Caco-2 (cell line): ENCODE data around the gene TTC28. TPM values are rescaled to one million over a fixed set of nuclear protein-coding genes. Genes with fewer than 3 reads are reported as not detected.

Experiments used
- BruUV-seq: library from RNA; stranded (reverse); fragments of 400-500 nt; replicated peaks from 2 replicates; lab custom pipeline; 2021; lab: Mats Ljungman, UMichigan
- CTCF ChIA-PET: fragments of 300-600 bp; sonication (Branson Sonifier 250); formaldehyde crosslinking; loops from one replicate; lab custom pipeline; 2022; ENCODE audit warnings: antibody characterized with exemption; lab: Charles Lee
- POLR2A ChIA-PET: fragments of 300-600 bp; sonication (Branson Sonifier 250); formaldehyde crosslinking; loops from one replicate; lab custom pipeline; 2022; ENCODE audit warnings: antibody characterized with exemption; lab: Charles Lee
- DNase-seq, 2 experiments: peaks; one replicate each; pipeline versions ENCODE4 v3.0.0 to v3.0.0-alpha.2; 2020 to 2022
- H3K27me3 ChIP-seq: replicated peaks from 2 replicates; pipeline ENCODE4 v1.6.0; 2011; ENCODE audit warnings: low read length; ENCODE audit not compliant: control insufficient read depth, insufficient read depth
- H3K36me3 ChIP-seq: 2 replicates; pipeline ENCODE4 v1.5.1; 2011; ENCODE audit warnings: low read length; ENCODE audit not compliant: control insufficient read depth, insufficient read depth
- H3K4me1 ChIP-seq: fragments of 250-450 bp; sonication (Bioruptor Pico); 2 replicates; pipeline ENCODE4 v1.5.1; 2020; ENCODE audit warnings: mild to moderate bottlenecking
- H3K4me3 ChIP-seq: 2 replicates; pipeline ENCODE4 v1.5.1; 2011; ENCODE audit warnings: low read depth, mild to moderate bottlenecking, control low read depth, low read length
- H3K9me3 ChIP-seq: fragments of 250-450 bp; sonication (Bioruptor Pico); 2 replicates; pipeline ENCODE4 v1.5.1; 2020; ENCODE audit warnings: mild to moderate bottlenecking, moderate library complexity
- H3K27ac Mint-ChIP-seq: one replicate; pipeline ENCODE4 v1.8.0; 2022; ENCODE audit warnings: mixed read lengths; ENCODE audit not compliant: unreplicated experiment
- H3K27me3 Mint-ChIP-seq: one replicate; pipeline ENCODE4 v1.8.0; 2022; ENCODE audit warnings: mixed read lengths; ENCODE audit not compliant: insufficient read depth, unreplicated experiment
- H3K36me3 Mint-ChIP-seq: one replicate; pipeline ENCODE4 v1.8.0; 2022; ENCODE audit warnings: mild to moderate bottlenecking, mixed read lengths; ENCODE audit not compliant: insufficient read depth, unreplicated experiment
- H3K4me1 Mint-ChIP-seq: one replicate; pipeline ENCODE4 v1.8.0; 2022; ENCODE audit warnings: low read depth, mixed read lengths; ENCODE audit not compliant: unreplicated experiment
- H3K4me3 Mint-ChIP-seq: one replicate; pipeline ENCODE4 v1.8.0; 2022; ENCODE audit warnings: mild to moderate bottlenecking, moderate library complexity, mixed read lengths; ENCODE audit not compliant: unreplicated experiment
- H3K9me3 Mint-ChIP-seq: one replicate; pipeline ENCODE4 v1.8.0; 2022; ENCODE audit warnings: mixed read lengths; ENCODE audit not compliant: unreplicated experiment
- intact Hi-C: fragments of 100-400 bp; cut with micrococcal nuclease; formaldehyde crosslinking; loops from one replicate; pipeline ENCODE4 v1.10.0; 2022; ENCODE audit not compliant: unreplicated experiment
- total RNA-seq: library from RNA; stranded (reverse); gene quantifications from 2 replicates; pipeline ENCODE4 v1.2.3, GENCODE V29; 2022
- TF ChIP-seq, protein P1 (sequence below), 2 experiments: fragments of 200-600 bp in 1 of 2; IDR thresholded peaks; 1 replicate in 1 of 2; 2 replicates in 1 of 2; pipeline versions ENCODE4 v1.5.1 to v1.8.0; 2011 to 2022; ENCODE audit warnings: antibody characterized with exemption in 1 of 2, control low read depth in 1 of 2, inconsistent platforms in 1 of 2, low read depth in 1 of 2, low read length in 1 of 2, mild to moderate bottlenecking in 1 of 2, moderate library complexity in 1 of 2; ENCODE audit not compliant: insufficient read depth in 1 of 2, severe bottlenecking in 1 of 2, unreplicated experiment in 1 of 2

The TTC28 gene
- total RNA-seq, 1 experiment from 2014 or later = 12.0 TPM

DNA sequence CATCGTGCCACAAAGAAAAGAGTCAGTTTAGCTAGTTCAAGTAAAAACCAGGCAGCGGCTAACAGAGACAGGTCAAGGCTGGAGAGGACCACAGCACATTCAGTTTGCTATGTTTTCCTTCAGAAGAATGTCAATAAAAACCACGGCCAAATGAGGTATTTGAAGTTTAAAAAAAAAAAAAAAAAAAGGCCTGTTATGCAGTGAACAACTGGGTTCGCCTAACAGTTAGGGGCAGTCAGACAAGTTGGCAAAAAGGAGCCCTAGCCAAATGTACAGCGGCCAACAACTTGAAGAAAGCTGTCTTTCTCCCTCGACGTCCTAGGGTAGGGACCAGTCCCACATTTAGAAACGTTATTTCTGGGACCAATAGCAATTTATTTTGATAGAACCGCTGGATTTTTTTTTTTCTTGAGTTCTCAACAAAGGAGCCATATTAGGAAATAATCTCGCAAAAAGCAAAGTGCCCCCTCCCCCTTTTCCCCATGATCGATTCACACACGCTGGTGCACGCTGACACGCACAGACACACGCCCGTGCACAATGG, 237.8 kb downstream of the TTC28 start:
- Mint-ChIP-seq H3K4me1 (no peaks in the 10 kb centered on the region), H3K27me3 (peaks cover 6% of the 10 kb centered on the region), H3K4me3 (peak overlapping the region; percentile 85), H3K36me3 (no peaks in the 10 kb centered on the region), H3K9me3 (no peaks in the 10 kb centered on the region), H3K27ac (peak overlapping the region; percentile 86)
- Histone ChIP-seq H3K9me3 (no peaks in the 10 kb centered on the region), H3K4me3 (peak overlapping the region; percentile 56), H3K27me3 (no peaks in the 10 kb centered on the region), H3K4me1 (no peaks in the 10 kb centered on the region), H3K36me3 (no peaks in the 10 kb centered on the region)
- TF ChIP-seq, protein P1, sequence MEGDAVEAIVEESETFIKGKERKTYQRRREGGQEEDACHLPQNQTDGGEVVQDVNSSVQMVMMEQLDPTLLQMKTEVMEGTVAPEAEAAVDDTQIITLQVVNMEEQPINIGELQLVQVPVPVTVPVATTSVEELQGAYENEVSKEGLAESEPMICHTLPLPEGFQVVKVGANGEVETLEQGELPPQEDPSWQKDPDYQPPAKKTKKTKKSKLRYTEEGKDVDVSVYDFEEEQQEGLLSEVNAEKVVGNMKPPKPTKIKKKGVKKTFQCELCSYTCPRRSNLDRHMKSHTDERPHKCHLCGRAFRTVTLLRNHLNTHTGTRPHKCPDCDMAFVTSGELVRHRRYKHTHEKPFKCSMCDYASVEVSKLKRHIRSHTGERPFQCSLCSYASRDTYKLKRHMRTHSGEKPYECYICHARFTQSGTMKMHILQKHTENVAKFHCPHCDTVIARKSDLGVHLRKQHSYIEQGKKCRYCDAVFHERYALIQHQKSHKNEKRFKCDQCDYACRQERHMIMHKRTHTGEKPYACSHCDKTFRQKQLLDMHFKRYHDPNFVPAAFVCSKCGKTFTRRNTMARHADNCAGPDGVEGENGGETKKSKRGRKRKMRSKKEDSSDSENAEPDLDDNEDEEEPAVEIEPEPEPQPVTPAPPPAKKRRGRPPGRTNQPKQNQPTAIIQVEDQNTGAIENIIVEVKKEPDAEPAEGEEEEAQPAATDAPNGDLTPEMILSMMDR (IDR thresholded peaks at IDR 0.05; ENCODE audit: insufficient read depth in 1 of 2, low read depth in 1 of 2, low read length in 1 of 2, severe bottlenecking in 1 of 2, unreplicated experiment in 1 of 2) = no peak
- no peak for DNase-seq
- CTCF ChIA-PET = interaction anchor here (0.7 to 1.9 kb wide), 5 partner anchors 192 to 605 kb away, joined by 3 to 10 read pairs (median 3); no protein-coding TSS in a partner anchor
- POLR2A ChIA-PET = no interaction called here
- no TSS peak for BruUV-seq
- intact Hi-C loops = loop anchor here (1.0 to 5.0 kb wide), 3 partner anchors 189 to 421 kb away; no protein-coding TSS in a partner anchor

GRCh38 chr22:28440592-28441390, 238.8 kb downstream of the TTC28 start:
- Histone ChIP-seq H3K4me3 (no peak overlapping the region), H3K4me1 (no peaks in the 10 kb centered on the region), H3K36me3 (no peaks in the 10 kb centered on the region), H3K9me3 (no peaks in the 10 kb centered on the region), H3K27me3 (no peaks in the 10 kb centered on the region)
- H3K27ac Mint-ChIP-seq = no peak overlapping the region
- intact Hi-C loops = loop anchor here (5.0 kb wide), 1 partner anchor 188 kb away; no protein-coding TSS in a partner anchor
- no peaks in the 10 kb centered on the region for H3K36me3 Mint-ChIP-seq
- POLR2A ChIA-PET = no interaction called here
- H3K4me3 Mint-ChIP-seq = no peak overlapping the region
- H3K9me3 Mint-ChIP-seq = no peaks in the 10 kb centered on the region
- no peaks in the 10 kb centered on the region for H3K4me1 Mint-ChIP-seq
- BruUV-seq = no TSS peak
- CTCF ChIA-PET = no interaction called here
- TF ChIP-seq, protein P1 (IDR thresholded peaks at IDR 0.05; ENCODE audit: insufficient read depth in 1 of 2, low read depth in 1 of 2, low read length in 1 of 2, severe bottlenecking in 1 of 2, unreplicated experiment in 1 of 2) = no peak
- no peak for DNase-seq
- H3K27me3 Mint-ChIP-seq = peaks cover 6% of the 10 kb centered on the region

DNA sequence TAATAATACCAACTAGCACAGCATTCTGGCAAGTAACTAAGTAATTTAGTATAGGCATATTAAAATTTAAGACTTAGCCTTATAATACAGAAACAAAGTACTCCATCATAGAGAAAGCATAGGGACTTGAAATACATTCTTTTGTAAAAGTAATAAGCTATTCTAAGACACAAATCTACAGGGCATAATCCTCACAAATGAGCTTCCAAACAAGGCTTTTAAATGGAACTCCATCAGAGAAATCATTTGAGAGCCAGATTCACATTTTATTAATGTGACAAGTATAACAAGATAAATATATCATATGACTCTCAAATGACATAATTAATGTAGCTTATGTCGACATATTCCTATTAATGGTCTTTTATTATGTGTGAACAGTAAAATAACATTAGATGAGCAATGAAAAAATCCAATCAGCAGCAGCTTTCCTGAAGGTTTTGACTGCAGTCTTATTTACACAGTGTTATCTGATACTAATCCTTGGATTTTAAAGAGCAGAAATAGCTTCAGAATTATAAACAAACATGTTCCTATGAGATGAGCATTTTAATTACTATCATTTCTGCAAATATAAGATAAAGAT, 241.4 kb downstream of the TTC28 start:
- Histone ChIP-seq H3K9me3 (no peaks in the 10 kb centered on the region), H3K27me3 (no peaks in the 10 kb centered on the region), H3K4me3 (no peak overlapping the region), H3K4me1 (no peaks in the 10 kb centered on the region), H3K36me3 (no peaks in the 10 kb centered on the region)
- H3K27ac Mint-ChIP-seq = no peak overlapping the region
- no peaks in the 10 kb centered on the region for H3K27me3 Mint-ChIP-seq
- no peaks in the 10 kb centered on the region for H3K36me3 Mint-ChIP-seq
- no peak for DNase-seq
- TF ChIP-seq, protein P1 (IDR thresholded peaks at IDR 0.05; ENCODE audit: insufficient read depth in 1 of 2, low read depth in 1 of 2, low read length in 1 of 2, severe bottlenecking in 1 of 2, unreplicated experiment in 1 of 2) = no peak
- POLR2A ChIA-PET = no interaction called here
- CTCF ChIA-PET = interaction anchor here (0.7 kb wide), 1 partner anchor 418 kb away, joined by 3 read pairs; no protein-coding TSS in a partner anchor
- no peaks in the 10 kb centered on the region for H3K9me3 Mint-ChIP-seq
- intact Hi-C loops = no loop called here
- no TSS peak for BruUV-seq
- no peak overlapping the region for H3K4me3 Mint-ChIP-seq
- no peaks in the 10 kb centered on the region for H3K4me1 Mint-ChIP-seq
